Adrenal gland (tissue), 5 donors: Measurements from ENCODE around the gene SDK2.

ENCODE experiments used
- CTCF ChIP-seq, 6 experiments: fragments of 450-650 bp in 4 of 6; fragments of 200-600 bp in 2 of 6; sonication (generic) in 1 of 6; IDR thresholded peaks; 1 replicate in 5 of 6; 2 replicates in 1 of 6; pipeline versions ENCODE4 v1.5.1 to v1.8.0; 2016 to 2021; ENCODE audit warnings: antibody characterized with exemption in 6 of 6, mild to moderate bottlenecking in 2 of 6, moderate library complexity in 1 of 6
- POLR2A ChIP-seq, 2 donors: fragments of 450-650 bp; IDR thresholded peaks; one replicate each; pipeline ENCODE4 v1.6.1; 2017; ENCODE audit warnings: antibody characterized with exemption in 2 of 2, mild to moderate bottlenecking in 2 of 2, moderate library complexity in 1 of 2
- donor health status: DM: no; HTN: no; CAD: no.

- TF ChIP-seq POLR2A (IDR thresholded peaks at IDR 0.05): no peak
- TF ChIP-seq CTCF (IDR thresholded peaks at IDR 0.05): no peak
Observed at GRCh38 chr17:73503560-73503959, 140.7 kb downstream of the SDK2 start.
